Erythroblast (primary cell): ENCODE measurements around the gene GPC6.

Experiments
- GATA1 ChIP-seq: IDR thresholded peaks from 2 replicates; pipeline ENCODE4 v1.6.1; 2011; ENCODE audit warnings: low read depth, mild to moderate bottlenecking, control low read depth, low read length, moderate library complexity
- POLR2A ChIP-seq: IDR thresholded peaks from 2 replicates; pipeline ENCODE4 v1.6.1; 2011; ENCODE audit warnings: mild to moderate bottlenecking, low read length

DNA sequence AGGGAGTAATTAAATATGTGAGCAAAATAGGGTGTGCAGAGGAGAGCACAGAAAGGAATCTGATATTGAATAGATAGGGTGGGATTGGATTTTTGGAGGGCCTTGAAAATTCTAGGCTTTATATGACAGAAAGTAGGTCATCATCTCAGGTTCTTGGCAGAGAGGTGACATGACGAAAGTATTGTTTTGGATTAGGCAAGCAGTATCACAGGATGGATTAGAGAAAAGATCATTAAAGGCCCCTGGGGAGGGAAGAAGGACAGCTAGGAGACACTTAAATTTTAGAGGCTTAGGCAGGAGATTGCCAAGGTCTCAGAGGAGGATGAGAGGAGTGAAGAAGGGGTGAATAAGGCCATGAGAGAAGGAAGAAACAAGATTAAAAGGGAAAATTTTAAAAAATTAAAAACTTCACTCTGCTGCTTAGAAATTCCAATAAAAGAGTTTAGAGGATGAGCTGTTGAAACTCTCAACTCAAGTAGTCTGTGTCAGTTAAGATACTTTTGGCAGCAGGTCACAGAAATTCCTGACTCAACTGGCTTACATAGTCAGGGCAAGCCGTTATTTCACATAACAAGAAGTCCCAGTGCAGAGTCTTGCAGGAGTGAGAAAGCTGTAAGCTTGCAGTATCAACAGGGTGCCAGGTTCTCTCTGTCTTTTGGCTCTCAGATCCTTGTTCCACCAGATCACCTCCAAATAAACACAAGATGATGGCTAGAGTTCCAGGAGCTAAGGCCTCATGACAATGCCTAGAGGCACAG, 8.8 kb downstream of the GPC6 start:
- TF ChIP-seq POLR2A (no peak), GATA1 (no peak)
